OCI-LY3 (cell line): ENCODE results near the gene ST6GAL2.

Experiments used
- CTCF ChIP-seq: fragments of 200-600, 300-600 bp; sonication (generic); IDR thresholded peaks from 2 replicates; pipeline ENCODE4 v1.5.1; 2014; ENCODE audit warnings: antibody characterized with exemption, low read length, low read depth
- EZH2phosphoT487 ChIP-seq: fragments of 200-600 bp; shearing (Covaris generic); IDR thresholded peaks from 2 replicates; pipeline ENCODE4 v1.6.1; 2018; ENCODE audit warnings: antibody characterized with exemption, mixed run types, low read depth

DNA sequence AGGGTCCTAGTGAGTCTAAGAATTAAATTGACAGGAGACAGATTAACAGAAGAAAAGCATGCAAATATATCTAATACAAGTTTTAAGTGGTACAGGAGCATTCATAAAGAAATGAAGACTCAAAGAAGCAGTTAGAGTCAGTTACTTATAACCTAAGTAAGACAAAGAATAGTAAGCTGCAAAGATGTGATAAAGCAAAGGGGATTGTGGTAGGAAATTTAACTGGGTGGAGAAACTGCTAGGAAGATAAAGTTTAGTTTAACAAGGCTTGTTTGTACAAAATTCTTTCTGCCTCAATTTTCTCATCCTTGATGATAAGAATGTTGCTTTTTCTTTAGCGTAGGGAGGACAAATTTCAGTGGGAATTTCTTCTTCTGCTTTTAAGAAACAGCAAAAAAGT is 35.5 kb upstream of the ST6GAL2 start:
- no peak for TF ChIP-seq CTCF
- no peak for TF ChIP-seq EZH2phosphoT487
